Vagina (tissue), 2 donors: Measurements from ENCODE around the gene TECTB. TPM values are rescaled to one million over a fixed set of nuclear protein-coding genes. Genes with fewer than 3 reads are reported as not detected.

Experiments used
- DNase-seq, 2 donors: peaks; one replicate each; pipeline ENCODE4 v3.0.0-alpha.2; 2017; ENCODE audit errors: extremely low spot score in 2 of 2
- H3K27ac ChIP-seq: fragments of 200-600 bp; sonication (generic); one replicate; pipeline ENCODE4 v1.5.1; 2019
- H3K27me3 ChIP-seq: fragments of 200-600 bp; sonication (generic); one replicate; pipeline ENCODE4 v1.5.1; 2019
- H3K36me3 ChIP-seq, 2 donors: fragments of 200-600 bp; sonication (generic); one replicate each; pipeline ENCODE4 v1.5.1; 2017 to 2019
- H3K4me1 ChIP-seq: fragments of 200-600 bp; sonication (generic); one replicate; pipeline ENCODE4 v1.5.1; 2019
- H3K4me3 ChIP-seq, 2 donors: fragments of 200-600 bp; sonication (generic); 1 replicate in 1 of 2; 2 replicates in 1 of 2; pipeline ENCODE4 v1.5.1; 2016 to 2019
- H3K9me3 ChIP-seq: fragments of 200-600 bp; sonication (generic); one replicate; pipeline ENCODE4 v1.5.1; 2019
- POLR2A ChIP-seq, 2 donors: fragments of 450-650 bp; IDR thresholded peaks; one replicate each; pipeline ENCODE4 v1.6.1; 2017; ENCODE audit warnings: antibody characterized with exemption in 2 of 2, mild to moderate bottlenecking in 2 of 2, moderate library complexity in 2 of 2
- POLR2AphosphoS5 ChIP-seq, 2 donors: sonication (generic); formaldehyde crosslinking; IDR thresholded peaks; one replicate each; pipeline ENCODE4 v1.9.0; 2017; ENCODE audit warnings: antibody characterized with exemption in 2 of 2, mild to moderate bottlenecking in 2 of 2, low read depth in 1 of 2; ENCODE audit not compliant: insufficient read depth in 1 of 2
- intact Hi-C: fragments of 100-400 bp; cut with DNase I; formaldehyde crosslinking; loops from one replicate; pipeline ENCODE4 v1.15.1; 2023
- total RNA-seq: library from RNA; depleted of rRNA; stranded (reverse); fragments of >200 nt; gene quantifications from one replicate; pipeline ENCODE4 v1.2.3, GENCODE V29; 2016
- TF ChIP-seq, protein P1 (sequence below), 3 experiments: fragments of 450-650 bp in 2 of 3; fragments of 200-600 bp in 1 of 3; sonication (generic) in 1 of 3; IDR thresholded peaks; one replicate each; pipeline ENCODE4 v1.5.1; 2017 to 2019; ENCODE audit warnings: antibody characterized with exemption in 3 of 3, mild to moderate bottlenecking in 2 of 3, moderate library complexity in 2 of 3

The TECTB gene
- not detected for total RNA-seq

DNA sequence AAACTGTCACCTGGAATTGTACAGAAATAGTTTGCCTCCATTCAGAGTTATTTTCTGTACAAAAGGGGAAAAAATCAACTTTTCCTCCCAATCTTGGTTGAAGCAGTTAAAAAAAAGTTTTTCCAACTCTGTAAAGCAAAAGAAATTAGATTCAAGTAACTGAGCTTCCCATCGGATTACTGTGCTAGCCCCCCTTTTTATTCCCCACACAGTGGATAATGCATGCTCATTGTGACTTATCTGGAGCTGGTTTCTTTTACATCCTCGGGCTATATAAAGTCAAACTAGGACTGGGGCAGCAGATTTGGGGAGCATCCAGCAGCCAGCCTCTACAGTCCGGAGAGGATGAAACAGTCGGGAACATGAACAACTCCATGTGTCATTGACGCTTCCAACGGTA is at the start of gene TECTB:
TECTB (plus strand) TSS at position 301 of the 400 bp plus-strand sequence. CDS start 335 bp downstream, outside the sequence.
- no peaks in the 10 kb centered on the region for H3K9me3 ChIP-seq

GRCh38 chr10:112235141-112235540 is 48.1 kb upstream of the TECTB start:
- Histone ChIP-seq H3K4me3 (no peak overlapping the region), H3K27ac (no peak overlapping the region), H3K9me3 (no peaks in the 10 kb centered on the region), H3K4me1 (no peaks in the 10 kb centered on the region), H3K36me3 (no peaks in the 10 kb centered on the region), H3K27me3 (no peaks in the 10 kb centered on the region)
- TF ChIP-seq, protein P1, sequence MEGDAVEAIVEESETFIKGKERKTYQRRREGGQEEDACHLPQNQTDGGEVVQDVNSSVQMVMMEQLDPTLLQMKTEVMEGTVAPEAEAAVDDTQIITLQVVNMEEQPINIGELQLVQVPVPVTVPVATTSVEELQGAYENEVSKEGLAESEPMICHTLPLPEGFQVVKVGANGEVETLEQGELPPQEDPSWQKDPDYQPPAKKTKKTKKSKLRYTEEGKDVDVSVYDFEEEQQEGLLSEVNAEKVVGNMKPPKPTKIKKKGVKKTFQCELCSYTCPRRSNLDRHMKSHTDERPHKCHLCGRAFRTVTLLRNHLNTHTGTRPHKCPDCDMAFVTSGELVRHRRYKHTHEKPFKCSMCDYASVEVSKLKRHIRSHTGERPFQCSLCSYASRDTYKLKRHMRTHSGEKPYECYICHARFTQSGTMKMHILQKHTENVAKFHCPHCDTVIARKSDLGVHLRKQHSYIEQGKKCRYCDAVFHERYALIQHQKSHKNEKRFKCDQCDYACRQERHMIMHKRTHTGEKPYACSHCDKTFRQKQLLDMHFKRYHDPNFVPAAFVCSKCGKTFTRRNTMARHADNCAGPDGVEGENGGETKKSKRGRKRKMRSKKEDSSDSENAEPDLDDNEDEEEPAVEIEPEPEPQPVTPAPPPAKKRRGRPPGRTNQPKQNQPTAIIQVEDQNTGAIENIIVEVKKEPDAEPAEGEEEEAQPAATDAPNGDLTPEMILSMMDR (IDR thresholded peaks at IDR 0.05) = no peak
- no peak for TF ChIP-seq POLR2AphosphoS5 (IDR thresholded peaks at IDR 0.05; ENCODE audit: insufficient read depth in 1 of 2, low read depth in 1 of 2)
- TF ChIP-seq POLR2A (IDR thresholded peaks at IDR 0.05) = no peak
- DNase-seq = no peak
- intact Hi-C loops = no loop called here

More for the DNA sequence above, at the start of gene TECTB:
- Histone ChIP-seq H3K4me1 (no peaks in the 10 kb centered on the region), H3K27ac (no peak within 1 kb of the TSS), H3K27me3 (no peaks in the 10 kb centered on the region), H3K36me3 (no peaks in the 10 kb centered on the region), H3K4me3 (no peak within 1 kb of the TSS)
- TF ChIP-seq POLR2A (IDR thresholded peaks at IDR 0.05) = no peak
- TF ChIP-seq, protein P1 (IDR thresholded peaks at IDR 0.05) = no peak
- no peak for TF ChIP-seq POLR2AphosphoS5 (IDR thresholded peaks at IDR 0.05; ENCODE audit: insufficient read depth in 1 of 2, low read depth in 1 of 2)
- DNase-seq = no peak
- intact Hi-C loops = no loop called here

GRCh38 chr10:112235920-112236319 is 47.3 kb upstream of the TECTB start:
- no peak overlapping the region for H3K27ac ChIP-seq
- no peak for DNase-seq
- TF ChIP-seq POLR2AphosphoS5 (IDR thresholded peaks at IDR 0.05; ENCODE audit: insufficient read depth in 1 of 2, low read depth in 1 of 2) (no peak), POLR2A (IDR thresholded peaks at IDR 0.05) (no peak)
- TF ChIP-seq, protein P1 (IDR thresholded peaks at IDR 0.05) = no peak
- intact Hi-C loops = no loop called here
- no peaks in the 10 kb centered on the region for H3K27me3 ChIP-seq
- no peak overlapping the region for H3K4me3 ChIP-seq
- H3K36me3 ChIP-seq = no peaks in the 10 kb centered on the region
- H3K4me1 ChIP-seq = no peaks in the 10 kb centered on the region
- no peaks in the 10 kb centered on the region for H3K9me3 ChIP-seq

DNA sequence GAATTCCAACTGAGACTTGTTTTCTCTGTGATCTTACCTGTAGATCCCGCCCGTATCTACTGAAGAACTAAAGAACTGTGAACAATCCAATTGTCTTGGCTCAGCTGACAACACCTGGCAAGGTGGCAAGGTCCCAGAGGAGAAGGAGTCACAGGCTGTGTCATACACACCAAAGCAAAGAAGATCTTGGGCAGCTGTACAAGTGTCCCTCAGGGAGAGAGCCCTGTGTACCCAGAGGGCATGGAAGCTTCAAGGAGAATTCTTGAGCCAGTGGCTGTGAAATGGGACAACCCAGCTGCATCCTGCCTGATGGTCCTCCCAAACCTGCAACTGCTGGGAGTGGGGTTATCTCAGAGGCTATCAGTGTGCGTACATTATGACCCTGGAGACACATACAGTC is 46.7 kb upstream of the TECTB start:
- no peaks in the 10 kb centered on the region for H3K9me3 ChIP-seq
- no peaks in the 10 kb centered on the region for H3K36me3 ChIP-seq
- H3K27ac ChIP-seq = no peak overlapping the region
- TF ChIP-seq POLR2AphosphoS5 (IDR thresholded peaks at IDR 0.05; ENCODE audit: insufficient read depth in 1 of 2, low read depth in 1 of 2) (no peak), POLR2A (IDR thresholded peaks at IDR 0.05) (no peak)
- TF ChIP-seq, protein P1 (IDR thresholded peaks at IDR 0.05) = no peak
- H3K4me1 ChIP-seq = no peaks in the 10 kb centered on the region
- H3K4me3 ChIP-seq = no peak overlapping the region
- intact Hi-C loops = no loop called here
- H3K27me3 ChIP-seq = no peaks in the 10 kb centered on the region
- no peak for DNase-seq

GRCh38 chr10:112239347-112239746 is 43.9 kb upstream of the TECTB start:
- Histone ChIP-seq H3K36me3 (no peaks in the 10 kb centered on the region), H3K27ac (no peak overlapping the region), H3K27me3 (no peaks in the 10 kb centered on the region), H3K4me3 (no peak overlapping the region), H3K9me3 (no peaks in the 10 kb centered on the region), H3K4me1 (no peaks in the 10 kb centered on the region)
- no peak for DNase-seq
- TF ChIP-seq POLR2AphosphoS5 (IDR thresholded peaks at IDR 0.05; ENCODE audit: insufficient read depth in 1 of 2, low read depth in 1 of 2) = no peak
- no peak for TF ChIP-seq POLR2A (IDR thresholded peaks at IDR 0.05)
- TF ChIP-seq, protein P1 (IDR thresholded peaks at IDR 0.05) = no peak
- intact Hi-C loops = no loop called here
